Uterus (tissue), 4 donors: ENCODE results near the gene LCE3E. TPM values are rescaled to one million over a fixed set of nuclear protein-coding genes. Genes with fewer than 3 reads are reported as not detected.

Experiments
- DNase-seq, 2 donors: peaks; one replicate each; pipeline ENCODE4 v3.0.0-alpha.2; 2019 to 2020
- H3K27ac ChIP-seq, 2 donors: fragments of 200-600 bp; sonication (generic); 1 replicate in 1 of 2; 2 replicates in 1 of 2; pipeline ENCODE4 v1.5.1; 2016 to 2018
- H3K27me3 ChIP-seq, 2 donors: fragments of 200-600 bp; sonication (generic); one replicate each; pipeline ENCODE4 v1.5.1; 2018 to 2019; ENCODE audit warnings: control low read depth in 1 of 2
- H3K36me3 ChIP-seq, 2 donors: fragments of 200-600 bp; sonication (generic); one replicate each; pipeline ENCODE4 v1.5.1; 2019; ENCODE audit warnings: control low read depth in 1 of 2
- H3K4me1 ChIP-seq, 2 donors: fragments of 200-600 bp; sonication (generic); one replicate each; pipeline ENCODE4 v1.5.1; 2018 to 2019; ENCODE audit warnings: control low read depth in 1 of 2
- H3K4me3 ChIP-seq, 2 donors: fragments of 200-600 bp; sonication (generic); 1 replicate in 1 of 2; 2 replicates in 1 of 2; pipeline ENCODE4 v1.5.1; 2018 to 2019; ENCODE audit warnings: mild to moderate bottlenecking in 1 of 2
- H3K9me3 ChIP-seq, 2 donors: fragments of 200-600 bp; sonication (generic); one replicate each; pipeline ENCODE4 v1.5.1; 2019; ENCODE audit warnings: control low read depth in 1 of 2
- POLR2A ChIP-seq, 2 donors: fragments of 450-650 bp; IDR thresholded peaks; one replicate each; pipeline ENCODE4 v1.6.1; 2016; ENCODE audit warnings: antibody characterized with exemption in 2 of 2, mild to moderate bottlenecking in 1 of 2, moderate library complexity in 1 of 2
- intact Hi-C: fragments of 100-400 bp; cut with DNase I; formaldehyde crosslinking; loops from one replicate; pipeline ENCODE4 v1.15.1; 2023; ENCODE audit warnings: low total_unique reads
- total RNA-seq, 4 donors: library from RNA; depleted of rRNA in 3 of 4; stranded (reverse); fragments of >200 nt in 3 of 4; gene quantifications; one replicate each; pipeline versions ENCODE4 v1.1.0 to v1.2.4, GENCODE V29; 2014 to 2023
- TF ChIP-seq, protein P1 (sequence below), 4 experiments: fragments of 200-600 bp in 2 of 4; fragments of 450-650 bp in 2 of 4; sonication (generic) in 2 of 4; IDR thresholded peaks; one replicate each; pipeline ENCODE4 v1.5.1; 2016 to 2019; ENCODE audit warnings: antibody characterized with exemption in 4 of 4, mild to moderate bottlenecking in 2 of 4, moderate library complexity in 1 of 4
- donor health status: DM: yes; HTN: yes; CAD: no.

LCE3E gene, protein sequence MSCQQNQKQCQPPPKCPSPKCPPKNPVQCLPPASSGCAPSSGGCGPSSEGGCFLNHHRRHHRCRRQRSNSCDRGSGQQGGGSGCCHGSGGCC
- not detected for total RNA-seq

DNA sequence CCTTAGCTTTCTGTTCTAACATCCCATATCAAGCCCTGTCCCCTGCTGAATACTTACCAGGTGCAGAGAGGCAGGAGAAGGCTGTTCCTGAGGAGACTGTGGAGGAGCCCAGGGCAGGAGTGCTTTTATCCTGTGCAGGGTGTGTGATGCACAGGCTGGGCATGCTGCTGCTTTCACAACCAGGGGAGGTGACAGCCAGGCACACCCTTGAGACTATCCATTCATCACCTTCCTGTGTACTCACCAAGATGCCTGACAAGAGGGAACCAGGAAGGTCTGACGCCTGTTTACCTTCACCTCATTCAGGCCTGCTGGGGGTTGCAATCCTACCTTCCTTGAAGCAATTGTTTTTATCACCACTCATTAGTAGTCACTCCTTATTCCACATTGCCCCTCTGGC, at the start of gene LCE3E:
TSS of gene LCE3E (minus strand) at position 100 of the 400 bp plus-strand sequence. CDS start 572 bp downstream, outside the sequence.
- H3K4me1 ChIP-seq = no peaks in the 10 kb centered on the region
- no peaks in the 10 kb centered on the region for H3K27me3 ChIP-seq
- intact Hi-C loops = no loop called here
- no peak within 1 kb of the TSS for H3K27ac ChIP-seq
- TF ChIP-seq, protein P1, sequence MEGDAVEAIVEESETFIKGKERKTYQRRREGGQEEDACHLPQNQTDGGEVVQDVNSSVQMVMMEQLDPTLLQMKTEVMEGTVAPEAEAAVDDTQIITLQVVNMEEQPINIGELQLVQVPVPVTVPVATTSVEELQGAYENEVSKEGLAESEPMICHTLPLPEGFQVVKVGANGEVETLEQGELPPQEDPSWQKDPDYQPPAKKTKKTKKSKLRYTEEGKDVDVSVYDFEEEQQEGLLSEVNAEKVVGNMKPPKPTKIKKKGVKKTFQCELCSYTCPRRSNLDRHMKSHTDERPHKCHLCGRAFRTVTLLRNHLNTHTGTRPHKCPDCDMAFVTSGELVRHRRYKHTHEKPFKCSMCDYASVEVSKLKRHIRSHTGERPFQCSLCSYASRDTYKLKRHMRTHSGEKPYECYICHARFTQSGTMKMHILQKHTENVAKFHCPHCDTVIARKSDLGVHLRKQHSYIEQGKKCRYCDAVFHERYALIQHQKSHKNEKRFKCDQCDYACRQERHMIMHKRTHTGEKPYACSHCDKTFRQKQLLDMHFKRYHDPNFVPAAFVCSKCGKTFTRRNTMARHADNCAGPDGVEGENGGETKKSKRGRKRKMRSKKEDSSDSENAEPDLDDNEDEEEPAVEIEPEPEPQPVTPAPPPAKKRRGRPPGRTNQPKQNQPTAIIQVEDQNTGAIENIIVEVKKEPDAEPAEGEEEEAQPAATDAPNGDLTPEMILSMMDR (IDR thresholded peaks at IDR 0.05) = no peak
- TF ChIP-seq POLR2A (IDR thresholded peaks at IDR 0.05) = no peak
- H3K4me3 ChIP-seq = no peak within 1 kb of the TSS
- no peaks in the 10 kb centered on the region for H3K36me3 ChIP-seq
- DNase-seq = no peak
- no peaks in the 10 kb centered on the region for H3K9me3 ChIP-seq

DNA sequence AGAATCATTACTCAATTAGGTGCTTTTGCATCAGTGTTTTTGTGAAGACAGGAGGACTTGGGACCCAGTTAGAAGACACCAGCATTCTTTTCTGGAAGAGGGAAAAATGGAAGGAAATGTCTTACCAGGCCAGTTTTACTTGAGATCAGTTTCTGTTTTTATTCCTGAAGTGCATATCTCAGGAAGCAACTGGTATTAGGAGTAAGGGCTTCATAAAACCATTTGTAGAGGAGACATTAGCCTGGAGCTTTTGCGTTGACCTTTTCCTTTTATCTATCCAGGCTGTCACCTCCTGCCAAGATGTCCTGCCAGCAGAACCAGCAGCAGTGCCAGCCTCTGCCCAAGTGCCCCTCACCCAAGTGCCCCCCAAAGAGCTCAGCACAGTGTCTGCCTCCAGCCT, 46.9 kb upstream of the LCE3E start, which contains the start of gene LCE3B:
TSS of gene LCE3B (plus strand) at position 301 of the 400 bp plus-strand sequence. CDS start at position 301, 0 bp downstream.
- no peak within 1 kb of the TSS for H3K27ac ChIP-seq
- no peaks in the 10 kb centered on the region for H3K27me3 ChIP-seq
- no peaks in the 10 kb centered on the region for H3K36me3 ChIP-seq
- no peak for TF ChIP-seq POLR2A (IDR thresholded peaks at IDR 0.05)
- H3K4me1 ChIP-seq = no peaks in the 10 kb centered on the region
- intact Hi-C loops = no loop called here
- DNase-seq = no peak
- H3K4me3 ChIP-seq = no peak within 1 kb of the TSS
- no peaks in the 10 kb centered on the region for H3K9me3 ChIP-seq

DNA sequence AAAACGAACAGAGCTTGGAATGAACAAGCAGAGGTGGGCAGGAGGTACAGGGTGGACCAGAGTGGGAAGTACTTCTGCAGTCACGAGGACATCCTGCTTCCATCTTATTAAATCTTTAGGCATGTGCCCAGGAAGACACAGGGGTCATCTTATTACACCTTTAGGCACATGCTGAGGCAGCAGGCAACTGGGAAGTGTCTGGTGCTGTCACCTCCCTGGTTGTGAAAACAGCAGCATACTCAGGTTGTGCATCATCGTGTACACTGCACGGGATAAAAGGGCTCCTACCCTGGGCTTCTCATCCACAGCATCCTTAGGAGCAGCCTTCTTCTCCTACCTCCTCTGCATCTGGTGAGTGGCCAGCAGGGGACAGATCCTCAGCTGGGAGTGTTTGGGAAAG, 33.4 kb upstream of the LCE3E start, which contains the start of gene LCE3C:
TSS of gene LCE3C (plus strand) at position 301 of the 400 bp plus-strand sequence. CDS start 498 bp downstream, outside the sequence.
- Histone ChIP-seq H3K4me3 (no peak within 1 kb of the TSS), H3K9me3 (no peaks in the 10 kb centered on the region), H3K27me3 (no peaks in the 10 kb centered on the region), H3K27ac (no peak within 1 kb of the TSS), H3K4me1 (no peaks in the 10 kb centered on the region), H3K36me3 (no peaks in the 10 kb centered on the region)
- TF ChIP-seq, protein P1 (IDR thresholded peaks at IDR 0.05) = no peak
- no peak for TF ChIP-seq POLR2A (IDR thresholded peaks at IDR 0.05)
- no peak for DNase-seq
- intact Hi-C loops = no loop called here

DNA sequence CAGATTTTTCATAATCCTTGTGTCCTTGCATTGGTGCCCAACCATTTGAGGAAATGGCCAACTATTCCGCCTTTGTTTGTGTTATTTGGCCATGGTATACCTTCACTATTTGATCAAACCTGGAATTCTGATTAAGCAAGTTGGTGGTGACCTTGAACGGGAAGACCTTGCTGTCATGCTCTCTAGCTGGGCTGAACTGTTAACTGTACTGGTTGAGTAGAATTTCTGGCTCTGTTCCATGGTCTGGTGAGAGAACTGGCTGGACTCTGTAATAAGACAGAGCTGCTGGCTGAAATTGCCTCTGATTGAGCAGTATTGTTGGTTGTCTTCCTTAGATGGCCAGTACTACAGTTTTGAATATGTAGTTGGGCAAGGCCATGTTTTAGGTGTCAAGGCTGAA, 30.4 kb upstream of the LCE3E start:
- TF ChIP-seq, protein P1 (IDR thresholded peaks at IDR 0.05) = no peak
- TF ChIP-seq POLR2A (IDR thresholded peaks at IDR 0.05) = no peak
- H3K4me3 ChIP-seq = no peak overlapping the region
- H3K9me3 ChIP-seq = no peaks in the 10 kb centered on the region
- no peaks in the 10 kb centered on the region for H3K36me3 ChIP-seq
- no peak for DNase-seq
- no peak overlapping the region for H3K27ac ChIP-seq
- intact Hi-C loops = no loop called here
- H3K4me1 ChIP-seq = no peaks in the 10 kb centered on the region
- no peaks in the 10 kb centered on the region for H3K27me3 ChIP-seq

DNA sequence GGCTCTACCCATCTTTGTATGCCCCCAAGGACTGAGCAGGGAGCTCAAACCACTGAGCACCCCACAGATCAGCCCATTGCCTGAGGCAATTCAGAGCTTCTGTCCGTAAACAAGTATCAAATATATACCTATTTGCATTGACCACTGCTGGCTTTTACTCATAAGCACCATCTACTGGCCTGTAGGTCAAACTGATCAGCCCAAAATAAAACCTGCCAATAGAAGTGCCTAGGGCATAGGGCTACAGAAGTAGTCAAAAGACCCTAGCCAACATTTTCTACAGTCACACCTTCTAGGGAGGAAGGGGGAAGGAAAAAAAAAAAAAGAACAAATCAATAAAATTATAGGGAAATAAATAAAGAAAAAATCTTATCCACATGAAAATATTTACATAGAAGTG, 19.0 kb upstream of the LCE3E start:
- Histone ChIP-seq H3K4me3 (no peak overlapping the region), H3K27ac (no peak overlapping the region), H3K4me1 (no peaks in the 10 kb centered on the region), H3K36me3 (no peaks in the 10 kb centered on the region), H3K9me3 (no peaks in the 10 kb centered on the region), H3K27me3 (no peaks in the 10 kb centered on the region)
- no peak for TF ChIP-seq POLR2A (IDR thresholded peaks at IDR 0.05)
- TF ChIP-seq, protein P1 (IDR thresholded peaks at IDR 0.05) = no peak
- intact Hi-C loops = no loop called here
- no peak for DNase-seq

DNA sequence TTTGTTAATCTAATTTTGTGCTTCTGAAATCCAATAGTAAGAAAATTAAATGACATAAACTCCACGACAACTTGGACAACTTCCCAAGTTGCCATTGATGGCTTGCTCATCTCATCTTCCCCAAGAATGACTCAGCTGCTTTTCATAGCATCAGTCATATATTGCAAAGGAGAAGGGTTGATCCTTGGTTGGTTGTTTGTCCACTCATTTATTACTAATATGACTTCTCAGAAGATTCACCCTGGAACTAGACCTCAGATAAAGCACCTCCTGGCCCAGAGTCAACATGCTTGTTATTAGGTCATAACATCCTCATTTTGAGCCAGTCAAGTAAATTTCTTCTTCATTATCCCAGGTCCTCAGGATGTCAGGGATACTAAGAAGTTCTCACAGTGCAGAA, 16.1 kb upstream of the LCE3E start:
- DNase-seq = no peak
- Histone ChIP-seq H3K4me1 (no peaks in the 10 kb centered on the region), H3K27ac (no peak overlapping the region), H3K27me3 (no peaks in the 10 kb centered on the region), H3K4me3 (no peak overlapping the region), H3K9me3 (no peaks in the 10 kb centered on the region), H3K36me3 (no peaks in the 10 kb centered on the region)
- intact Hi-C loops = no loop called here
- TF ChIP-seq POLR2A (IDR thresholded peaks at IDR 0.05) = no peak
- TF ChIP-seq, protein P1 (IDR thresholded peaks at IDR 0.05) = no peak
